H9 (cell line): ENCODE results near the gene ANKIB1. TPM values are rescaled to one million over a fixed set of nuclear protein-coding genes. Genes with fewer than 3 reads are reported as not detected.

Source experiments
- DNase-seq: peaks from one replicate; pipeline ENCODE4 v3.0.0-alpha.2; 2017
- H2AFZ ChIP-seq: one replicate; pipeline ENCODE4 v1.6.1; 2013; ENCODE audit warnings: mild to moderate bottlenecking, low read length, control low read depth, moderate library complexity
- H2AK5ac ChIP-seq: 2 replicates; pipeline ENCODE4 v1.6.1; 2013; ENCODE audit warnings: low read length, control low read depth, mixed read lengths; ENCODE audit not compliant: insufficient read length
- H2BK120ac ChIP-seq: one replicate; pipeline ENCODE4 v1.6.1; 2013; ENCODE audit warnings: low read depth, mild to moderate bottlenecking, low read length, control low read depth, inconsistent platforms; ENCODE audit not compliant: poor library complexity, severe bottlenecking
- H2BK12ac ChIP-seq: 2 replicates; pipeline ENCODE4 v1.6.1; 2013; ENCODE audit warnings: low read length, control low read depth, mixed read lengths, low read depth; ENCODE audit not compliant: insufficient read length
- H2BK15ac ChIP-seq: 2 replicates; pipeline ENCODE4 v1.6.1; 2013; ENCODE audit warnings: low read depth, low read length, control low read depth
- H2BK20ac ChIP-seq: one replicate; pipeline ENCODE4 v1.6.1; 2013; ENCODE audit warnings: low read depth, mild to moderate bottlenecking, low read length, control low read depth, inconsistent platforms; ENCODE audit not compliant: poor library complexity, severe bottlenecking
- H2BK5ac ChIP-seq: 2 replicates; pipeline ENCODE4 v1.6.1; 2013; ENCODE audit warnings: low read length, control low read depth, mixed read lengths; ENCODE audit not compliant: insufficient read length
- H3K14ac ChIP-seq: 2 replicates; pipeline ENCODE4 v1.6.1; 2013; ENCODE audit warnings: low read length, control low read depth; ENCODE audit not compliant: insufficient read depth
- H3K18ac ChIP-seq: 2 replicates; pipeline ENCODE4 v1.6.1; 2013; ENCODE audit warnings: low read depth, mild to moderate bottlenecking, mixed read lengths, low read length, control low read depth; ENCODE audit not compliant: insufficient read length
- H3K23ac ChIP-seq: 2 replicates; pipeline ENCODE4 v1.6.1; 2013; ENCODE audit warnings: low read length, control low read depth, mixed read lengths, low read depth; ENCODE audit not compliant: insufficient read length
- H3K23me2 ChIP-seq: 2 replicates; pipeline ENCODE4 v1.6.1; 2013; ENCODE audit warnings: low read depth, mild to moderate bottlenecking, mixed read lengths, low read length, control low read depth; ENCODE audit not compliant: insufficient read length, poor library complexity, severe bottlenecking
- H3K27ac ChIP-seq: 2 replicates; pipeline ENCODE4 v1.5.1; 2013; ENCODE audit warnings: low read length, control low read depth, mixed read lengths, low read depth; ENCODE audit not compliant: insufficient read length
- H3K27me3 ChIP-seq: 2 replicates; pipeline ENCODE4 v1.6.1; 2013; ENCODE audit warnings: low read length, control low read depth, inconsistent platforms; ENCODE audit not compliant: insufficient read depth
- H3K4ac ChIP-seq: 2 replicates; pipeline ENCODE4 v1.6.1; 2013; ENCODE audit warnings: low read depth, mild to moderate bottlenecking, control low read depth, inconsistent platforms, low read length, moderate library complexity
- H3K4me1 ChIP-seq: 2 replicates; pipeline ENCODE4 v1.6.1; 2013; ENCODE audit warnings: low read length, control low read depth, inconsistent platforms; ENCODE audit not compliant: insufficient read depth
- H3K4me2 ChIP-seq: 2 replicates; pipeline ENCODE4 v1.6.1; 2013; ENCODE audit warnings: low read length, control low read depth, mixed read lengths; ENCODE audit not compliant: insufficient read length, insufficient read depth
- H3K56ac ChIP-seq: 2 replicates; pipeline ENCODE4 v1.6.1; 2013; ENCODE audit warnings: low read depth, mild to moderate bottlenecking, mixed read lengths, low read length, control low read depth; ENCODE audit not compliant: insufficient read length
- H3K79me1 ChIP-seq: 2 replicates; pipeline ENCODE4 v1.6.1; 2013; ENCODE audit warnings: low read depth, mild to moderate bottlenecking, moderate library complexity, low read length, control low read depth, inconsistent platforms; ENCODE audit not compliant: insufficient read depth, poor library complexity, severe bottlenecking
- H3K79me2 ChIP-seq: 2 replicates; pipeline ENCODE4 v1.6.1; 2013; ENCODE audit warnings: low read length, control low read depth, inconsistent platforms; ENCODE audit not compliant: insufficient read depth
- H3K9ac ChIP-seq: 2 replicates; pipeline ENCODE4 v1.6.1; 2013; ENCODE audit warnings: low read length, control low read depth, mixed read lengths; ENCODE audit not compliant: insufficient read length; ENCODE audit errors: extremely low read depth
- H3K9me3 ChIP-seq: one replicate; pipeline ENCODE4 v1.6.1; 2013; ENCODE audit warnings: low read depth, low read length, inconsistent platforms; ENCODE audit not compliant: control insufficient read depth
- H3T11ph ChIP-seq: one replicate; pipeline ENCODE4 v1.6.1; 2013; ENCODE audit warnings: mild to moderate bottlenecking, low read length, control low read depth, inconsistent platforms
- H4K20me1 ChIP-seq: one replicate; pipeline ENCODE4 v1.6.1; 2013; ENCODE audit not compliant: control insufficient read depth, insufficient read length, insufficient read depth
- H4K5ac ChIP-seq: 2 replicates; pipeline ENCODE4 v1.6.1; 2013; ENCODE audit warnings: low read depth, mild to moderate bottlenecking, mixed read lengths, low read length, control low read depth; ENCODE audit not compliant: insufficient read length
- H4K8ac ChIP-seq: replicated peaks from 2 replicates; pipeline ENCODE4 v1.6.1; 2013; ENCODE audit warnings: low read length, control low read depth, mixed read lengths, low read depth; ENCODE audit not compliant: insufficient read length
- H4K91ac ChIP-seq: 2 replicates; pipeline ENCODE4 v1.6.1; 2013; ENCODE audit warnings: low read depth, mild to moderate bottlenecking, moderate library complexity, mixed read lengths, low read length, control low read depth; ENCODE audit not compliant: insufficient read length
- H3K27ac Mint-ChIP-seq, 3 experiments: 2 replicates in 2 of 3; 3 replicates in 1 of 3; pipeline ENCODE4 v1.8.0; 2020 to 2021; ENCODE audit warnings: mixed read lengths in 3 of 3, mild to moderate bottlenecking in 1 of 3, moderate library complexity in 1 of 3
- H3K27me3 Mint-ChIP-seq: 2 replicates; pipeline ENCODE4 v1.8.0; 2021; ENCODE audit warnings: low read depth, mild to moderate bottlenecking, moderate library complexity, mixed read lengths
- H3K36me3 Mint-ChIP-seq, 3 experiments: 2 replicates in 2 of 3; 3 replicates in 1 of 3; pipeline ENCODE4 v1.8.0; 2020 to 2021; ENCODE audit warnings: low read depth in 3 of 3, mixed read lengths in 3 of 3; ENCODE audit not compliant: insufficient read depth in 1 of 3
- H3K4me1 Mint-ChIP-seq, 2 experiments: 2 replicates each; pipeline ENCODE4 v1.8.0; 2020; ENCODE audit warnings: mixed read lengths in 2 of 2
- H3K4me3 Mint-ChIP-seq, 2 experiments: 2 replicates in 1 of 2; 3 replicates in 1 of 2; pipeline ENCODE4 v1.8.0; 2020 to 2021; ENCODE audit warnings: mild to moderate bottlenecking in 2 of 2, mixed read lengths in 2 of 2, moderate library complexity in 1 of 2
- H3K9me3 Mint-ChIP-seq, 2 experiments: 2 replicates in 1 of 2; 3 replicates in 1 of 2; pipeline ENCODE4 v1.8.0; 2020; ENCODE audit warnings: mild to moderate bottlenecking in 2 of 2, mixed read lengths in 2 of 2, moderate library complexity in 1 of 2
- WGBS: extraction: QIAGEN DNeasy Blood & Tissue Kit; methylation state at CpG from one replicate; pipeline ENCODE4 v1.1.7; 2013; ENCODE audit warnings: missing lambda C conversion rate, low lambda C conversion rate, mixed read lengths; ENCODE audit not compliant: insufficient read length; ENCODE audit errors: extremely low coverage; 5-methylcytosine and 5-hydroxymethylcytosine counted together
- total RNA-seq: library from RNA; stranded (reverse); gene quantifications from 2 replicates; pipeline ENCODE4 v1.2.1, GENCODE V29; 2021
- TF ChIP-seq, protein P1 (sequence below): fragments of 200-600 bp; sonication (generic); conservative IDR thresholded peaks from 3 replicates; pipeline ENCODE4 v1.8.0; 2021; ENCODE audit warnings: antibody characterized with exemption, mild to moderate bottlenecking

Gene ANKIB1
- total RNA-seq, 1 experiment from 2014 or later: 42.0 TPM

DNA sequence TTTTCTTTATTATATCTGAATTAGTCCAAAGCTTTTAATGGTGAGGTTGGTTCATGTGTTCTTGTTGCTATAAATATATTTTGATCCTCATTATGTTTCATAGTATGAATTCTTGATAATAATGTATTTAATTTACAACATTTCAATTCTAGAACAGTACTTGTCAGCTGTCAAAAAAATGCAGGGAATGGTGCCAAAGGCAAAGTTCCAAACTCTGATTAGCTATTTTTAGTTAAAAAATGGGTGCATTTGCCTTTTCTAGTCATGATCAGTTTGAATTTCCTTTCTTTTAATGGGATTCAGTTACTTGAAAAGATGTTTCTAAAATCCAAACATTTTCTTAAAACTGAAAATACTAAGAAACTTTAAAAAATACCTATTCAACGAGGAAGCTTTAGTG is 49.6 kb downstream of the ANKIB1 start:
- no peak overlapping the region for H3K56ac ChIP-seq

More for the DNA sequence above, 49.6 kb downstream of the ANKIB1 start:
- Histone ChIP-seq H3K4ac (no peak overlapping the region), H3K4me2 (no peak overlapping the region), H2BK15ac (no peak overlapping the region), H2BK12ac (no peak overlapping the region), H3T11ph (no peak overlapping the region), H3K23me2 (no peaks in the 10 kb centered on the region), H4K91ac (no peak overlapping the region), H3K18ac (no peak overlapping the region), H2BK20ac (no peak overlapping the region), H4K5ac (no peak overlapping the region), H2BK5ac (no peak overlapping the region), H2AK5ac (no peak overlapping the region), H3K23ac (no peak overlapping the region), H4K8ac (no peak overlapping the region), H3K14ac (no peak overlapping the region), H3K4me1 (no peaks in the 10 kb centered on the region), H3K27ac (no peak overlapping the region), H2BK120ac (no peak overlapping the region), H3K9ac (no peak overlapping the region), H3K27me3 (no peaks in the 10 kb centered on the region), H3K9me3 (no peaks in the 10 kb centered on the region), H3K79me2 (peaks cover 1% of the 10 kb centered on the region; the same call in 1 of the 2 replicates), H3K79me1 (no peaks in the 10 kb centered on the region), H4K20me1 (no peaks in the 10 kb centered on the region), H2AFZ (no peak overlapping the region)
- no CpG with 5 or more reads among the region's 1 CpG for WGBS
- Mint-ChIP-seq H3K4me1 (peaks cover 18 to 25% of the 10 kb centered on the region in 2 experiments), H3K4me3 (no peak overlapping the region), H3K9me3 (no peaks in the 10 kb centered on the region), H3K36me3 (peaks cover 0 to 9% (median 6%) of the 10 kb centered on the region in 3 experiments; a peak in 3 of 7 replicates), H3K27me3 (no peaks in the 10 kb centered on the region), H3K27ac (no peak overlapping the region)
- TF ChIP-seq, protein P1, sequence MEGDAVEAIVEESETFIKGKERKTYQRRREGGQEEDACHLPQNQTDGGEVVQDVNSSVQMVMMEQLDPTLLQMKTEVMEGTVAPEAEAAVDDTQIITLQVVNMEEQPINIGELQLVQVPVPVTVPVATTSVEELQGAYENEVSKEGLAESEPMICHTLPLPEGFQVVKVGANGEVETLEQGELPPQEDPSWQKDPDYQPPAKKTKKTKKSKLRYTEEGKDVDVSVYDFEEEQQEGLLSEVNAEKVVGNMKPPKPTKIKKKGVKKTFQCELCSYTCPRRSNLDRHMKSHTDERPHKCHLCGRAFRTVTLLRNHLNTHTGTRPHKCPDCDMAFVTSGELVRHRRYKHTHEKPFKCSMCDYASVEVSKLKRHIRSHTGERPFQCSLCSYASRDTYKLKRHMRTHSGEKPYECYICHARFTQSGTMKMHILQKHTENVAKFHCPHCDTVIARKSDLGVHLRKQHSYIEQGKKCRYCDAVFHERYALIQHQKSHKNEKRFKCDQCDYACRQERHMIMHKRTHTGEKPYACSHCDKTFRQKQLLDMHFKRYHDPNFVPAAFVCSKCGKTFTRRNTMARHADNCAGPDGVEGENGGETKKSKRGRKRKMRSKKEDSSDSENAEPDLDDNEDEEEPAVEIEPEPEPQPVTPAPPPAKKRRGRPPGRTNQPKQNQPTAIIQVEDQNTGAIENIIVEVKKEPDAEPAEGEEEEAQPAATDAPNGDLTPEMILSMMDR: no peak
- DNase-seq: no peak
